ENCODE measurements around the gene HSD3B7.

DNA sequence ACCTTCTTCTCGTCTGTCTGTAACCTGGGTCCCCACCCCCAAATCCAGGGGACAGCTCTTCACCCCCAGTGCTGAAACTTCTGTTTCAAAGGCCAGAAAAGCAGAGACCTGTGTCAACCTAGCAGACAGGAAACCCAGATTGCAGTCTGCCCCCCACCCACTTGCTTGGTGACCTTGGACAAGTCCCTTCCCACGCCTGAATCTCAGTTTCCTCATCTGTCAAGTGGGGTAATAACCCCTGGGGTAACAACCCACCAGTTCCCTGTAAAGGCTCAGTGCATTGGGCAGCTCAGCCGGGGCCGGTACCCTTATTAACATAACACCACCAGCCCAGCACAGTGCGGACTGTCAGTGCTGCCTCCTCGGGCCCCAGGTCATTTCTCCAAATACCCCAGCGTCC lies 24.1 kb downstream of the HSD3B7 start:
- TF ChIP-seq, protein P1, sequence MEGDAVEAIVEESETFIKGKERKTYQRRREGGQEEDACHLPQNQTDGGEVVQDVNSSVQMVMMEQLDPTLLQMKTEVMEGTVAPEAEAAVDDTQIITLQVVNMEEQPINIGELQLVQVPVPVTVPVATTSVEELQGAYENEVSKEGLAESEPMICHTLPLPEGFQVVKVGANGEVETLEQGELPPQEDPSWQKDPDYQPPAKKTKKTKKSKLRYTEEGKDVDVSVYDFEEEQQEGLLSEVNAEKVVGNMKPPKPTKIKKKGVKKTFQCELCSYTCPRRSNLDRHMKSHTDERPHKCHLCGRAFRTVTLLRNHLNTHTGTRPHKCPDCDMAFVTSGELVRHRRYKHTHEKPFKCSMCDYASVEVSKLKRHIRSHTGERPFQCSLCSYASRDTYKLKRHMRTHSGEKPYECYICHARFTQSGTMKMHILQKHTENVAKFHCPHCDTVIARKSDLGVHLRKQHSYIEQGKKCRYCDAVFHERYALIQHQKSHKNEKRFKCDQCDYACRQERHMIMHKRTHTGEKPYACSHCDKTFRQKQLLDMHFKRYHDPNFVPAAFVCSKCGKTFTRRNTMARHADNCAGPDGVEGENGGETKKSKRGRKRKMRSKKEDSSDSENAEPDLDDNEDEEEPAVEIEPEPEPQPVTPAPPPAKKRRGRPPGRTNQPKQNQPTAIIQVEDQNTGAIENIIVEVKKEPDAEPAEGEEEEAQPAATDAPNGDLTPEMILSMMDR (IDR thresholded peaks at IDR 0.05) = no peak
- TF ChIP-seq EP300 (IDR thresholded peaks at IDR 0.05) (no peak), POLR2A (IDR thresholded peaks at IDR 0.05) (no peak)
